BE2C (cell line): ENCODE results near the gene MRPL30.
"Not testable (repeated sequence)": the region's sequence is repeated elsewhere in the genome, so short reads cannot be mapped to it uniquely, and the experiment has no call there.

Experiments used
- DNase-seq: peaks from one replicate; pipeline ENCODE4 v3.0.0-alpha.2; 2020
- H3K27me3 ChIP-seq: fragments of 250-450 bp; sonication (Bioruptor Pico); 2 replicates; pipeline ENCODE4 v1.5.1; 2020; ENCODE audit warnings: mild to moderate bottlenecking
- H3K36me3 ChIP-seq: fragments of 250-450 bp; sonication (Bioruptor Pico); 2 replicates; pipeline ENCODE4 v1.5.1; 2020; ENCODE audit warnings: mild to moderate bottlenecking
- H3K4me1 ChIP-seq: fragments of 250-450 bp; sonication (Bioruptor Pico); 2 replicates; pipeline ENCODE4 v1.5.1; 2020
- H3K4me3 ChIP-seq: 2 replicates; pipeline ENCODE4 v1.5.1; 2011; ENCODE audit warnings: low read depth, low read length
- H3K9me3 ChIP-seq: fragments of 250-450 bp; sonication (Bioruptor Pico); 2 replicates; pipeline ENCODE4 v1.5.1; 2020
- TF ChIP-seq, protein P1 (sequence below): IDR thresholded peaks from 2 replicates; pipeline ENCODE4 v1.5.1; 2012; ENCODE audit warnings: mild to moderate bottlenecking, low read depth, low read length

Gene MRPL30

DNA sequence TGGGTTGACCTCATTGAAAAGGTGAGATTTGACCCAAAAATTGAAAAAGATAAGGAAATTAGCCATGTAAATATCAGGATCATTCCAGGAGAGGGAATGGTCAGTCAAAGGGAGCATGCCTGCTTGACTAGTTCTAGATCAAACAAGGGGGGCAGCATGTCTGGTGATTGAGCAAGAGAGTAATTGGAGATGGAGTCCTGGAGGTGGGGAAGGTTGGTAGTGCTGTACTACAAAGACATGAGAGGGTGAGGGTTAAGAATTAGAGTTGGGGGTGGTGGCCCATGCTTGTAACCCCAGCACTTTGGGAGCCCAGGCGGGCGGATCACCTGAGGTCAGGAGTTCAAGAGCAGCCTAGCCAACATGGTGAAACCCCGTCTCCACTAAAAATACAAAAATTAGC lies 2.0 kb downstream of the MRPL30 start:
- DNase-seq: no peak
- TF ChIP-seq, protein P1, sequence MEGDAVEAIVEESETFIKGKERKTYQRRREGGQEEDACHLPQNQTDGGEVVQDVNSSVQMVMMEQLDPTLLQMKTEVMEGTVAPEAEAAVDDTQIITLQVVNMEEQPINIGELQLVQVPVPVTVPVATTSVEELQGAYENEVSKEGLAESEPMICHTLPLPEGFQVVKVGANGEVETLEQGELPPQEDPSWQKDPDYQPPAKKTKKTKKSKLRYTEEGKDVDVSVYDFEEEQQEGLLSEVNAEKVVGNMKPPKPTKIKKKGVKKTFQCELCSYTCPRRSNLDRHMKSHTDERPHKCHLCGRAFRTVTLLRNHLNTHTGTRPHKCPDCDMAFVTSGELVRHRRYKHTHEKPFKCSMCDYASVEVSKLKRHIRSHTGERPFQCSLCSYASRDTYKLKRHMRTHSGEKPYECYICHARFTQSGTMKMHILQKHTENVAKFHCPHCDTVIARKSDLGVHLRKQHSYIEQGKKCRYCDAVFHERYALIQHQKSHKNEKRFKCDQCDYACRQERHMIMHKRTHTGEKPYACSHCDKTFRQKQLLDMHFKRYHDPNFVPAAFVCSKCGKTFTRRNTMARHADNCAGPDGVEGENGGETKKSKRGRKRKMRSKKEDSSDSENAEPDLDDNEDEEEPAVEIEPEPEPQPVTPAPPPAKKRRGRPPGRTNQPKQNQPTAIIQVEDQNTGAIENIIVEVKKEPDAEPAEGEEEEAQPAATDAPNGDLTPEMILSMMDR: no peak
- H3K4me1 ChIP-seq: no peaks in the 10 kb centered on the region
- no peaks in the 10 kb centered on the region for H3K36me3 ChIP-seq
- H3K9me3 ChIP-seq: no peaks in the 10 kb centered on the region
- H3K27me3 ChIP-seq: no peaks in the 10 kb centered on the region
- no peak overlapping the region for H3K4me3 ChIP-seq

DNA sequence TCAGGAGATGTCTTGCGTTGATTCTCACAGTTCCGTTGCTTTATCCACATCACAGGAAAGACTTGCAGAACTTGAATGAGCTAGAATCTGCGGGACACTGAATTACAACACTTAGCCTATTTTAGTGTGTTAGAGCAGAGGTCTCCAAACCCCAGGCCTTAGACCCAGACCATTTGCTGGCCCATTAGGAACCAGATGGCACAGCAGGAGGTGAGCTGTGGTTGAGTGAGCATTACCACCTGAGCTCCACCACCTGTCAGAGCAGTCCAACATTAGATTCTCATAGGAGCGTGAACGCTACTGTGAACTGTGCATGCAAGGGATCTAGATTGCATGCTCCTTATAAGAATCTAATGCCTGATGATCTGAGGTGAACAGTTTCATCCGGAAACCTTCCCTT lies 3.8 kb downstream of the MRPL30 start:
- Histone ChIP-seq H3K36me3 (no peaks in the 10 kb centered on the region), H3K4me3 (no peak overlapping the region)
- DNase-seq: no peak

DNA sequence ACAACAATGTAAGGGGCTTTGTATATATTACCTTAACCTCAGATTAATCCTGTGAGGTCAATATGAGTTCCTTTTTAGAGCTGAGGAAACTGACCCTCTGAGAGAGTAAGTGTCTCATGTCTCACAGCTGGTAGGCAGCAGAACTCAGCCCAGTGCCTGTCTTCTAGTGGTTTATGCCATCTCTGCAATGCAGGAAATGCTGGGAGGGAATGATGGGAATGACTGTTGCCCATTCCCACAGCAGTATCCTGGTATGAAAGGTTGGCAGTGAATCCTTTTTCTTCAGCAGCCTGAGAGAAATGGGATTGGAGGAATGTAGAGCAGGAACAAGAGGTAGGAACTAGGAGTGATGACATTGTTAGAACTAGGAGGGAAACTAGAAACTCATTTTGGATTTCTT lies 6.0 kb downstream of the MRPL30 start:
- DNase-seq: no peak
- TF ChIP-seq, protein P1: no peak
- H3K36me3 ChIP-seq: peaks cover 4% of the 10 kb centered on the region; the same call in 1 of the 2 replicates
- H3K4me3 ChIP-seq: no peak overlapping the region
- no peaks in the 10 kb centered on the region for H3K9me3 ChIP-seq
- H3K4me1 ChIP-seq: no peaks in the 10 kb centered on the region
- H3K27me3 ChIP-seq: no peaks in the 10 kb centered on the region

More for the DNA sequence above, 3.8 kb downstream of the MRPL30 start:
- Histone ChIP-seq H3K27me3 (no peaks in the 10 kb centered on the region), H3K4me1 (no peaks in the 10 kb centered on the region), H3K9me3 (no peaks in the 10 kb centered on the region)
- TF ChIP-seq, protein P1: no peak

DNA sequence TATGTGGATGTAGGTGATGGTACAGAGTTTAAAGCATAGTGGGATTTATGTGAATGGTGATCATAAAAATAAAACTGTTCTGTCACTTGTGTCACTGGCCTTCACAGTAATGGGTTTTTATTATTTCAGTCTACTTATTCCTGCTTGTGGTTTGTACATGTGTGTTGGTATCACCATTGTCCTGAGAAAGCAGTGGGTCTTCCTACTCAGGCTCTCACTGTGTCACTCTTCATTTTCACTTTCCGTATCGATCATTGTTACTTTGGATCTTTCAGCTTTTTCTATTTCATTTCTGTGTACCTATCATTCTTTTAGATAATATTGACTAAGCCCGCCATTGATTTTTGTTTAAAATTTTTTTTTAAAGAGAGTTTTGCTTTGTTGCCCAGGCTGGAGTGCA lies 7.4 kb downstream of the MRPL30 start:
- no peak for DNase-seq
- Histone ChIP-seq H3K4me3 (no peak overlapping the region), H3K9me3 (no peaks in the 10 kb centered on the region), H3K4me1 (no peaks in the 10 kb centered on the region), H3K27me3 (no peaks in the 10 kb centered on the region), H3K36me3 (peaks cover 12% of the 10 kb centered on the region; the same call in 1 of the 2 replicates)
- TF ChIP-seq, protein P1: no peak

DNA sequence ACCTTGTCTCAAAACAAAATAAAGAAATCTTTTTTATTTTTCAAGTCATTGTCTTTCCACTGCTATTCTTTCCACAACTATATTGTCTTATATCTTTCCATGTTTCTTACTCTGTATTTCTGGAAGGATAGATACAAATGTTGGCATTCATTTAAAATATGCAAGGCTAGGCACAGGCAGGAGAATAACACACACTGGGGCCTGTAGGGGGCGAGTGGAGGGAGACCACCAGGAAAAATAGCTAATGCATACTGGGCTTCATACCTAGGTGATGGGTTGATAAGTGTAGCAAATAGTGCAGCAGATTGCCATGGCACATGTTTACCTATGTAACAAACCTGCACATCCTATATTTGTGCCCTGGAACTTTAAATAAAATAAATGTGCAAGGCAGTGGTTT lies 9.6 kb downstream of the MRPL30 start:
- H3K4me1 ChIP-seq: no peaks in the 10 kb centered on the region
- H3K9me3 ChIP-seq: no peaks in the 10 kb centered on the region
- peaks cover 12% of the 10 kb centered on the region; the same call in 1 of the 2 replicates for H3K36me3 ChIP-seq
- TF ChIP-seq, protein P1: peak; percentile 10; the same call in 1 of the 2 replicates
- H3K27me3 ChIP-seq: no peaks in the 10 kb centered on the region
- no peak for DNase-seq
- H3K4me3 ChIP-seq: no peak overlapping the region

DNA sequence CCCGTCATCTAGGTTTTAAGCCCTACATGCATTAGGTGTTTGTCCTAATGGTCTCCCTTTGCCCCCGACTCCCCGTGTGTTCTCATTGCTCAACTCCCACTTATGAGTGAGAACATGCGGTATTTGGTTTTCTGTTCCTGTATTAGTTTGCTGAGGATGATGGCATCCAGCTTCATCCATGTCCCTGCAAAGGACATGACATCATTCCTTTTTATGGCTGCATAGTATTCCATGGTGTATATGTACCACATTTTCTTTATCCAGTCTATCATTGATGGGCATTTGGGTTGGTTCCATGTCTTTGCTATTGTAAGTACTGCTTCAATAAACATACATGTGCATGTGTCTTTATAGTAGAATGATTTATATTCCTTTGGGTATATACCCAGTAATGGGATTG lies 11.4 kb downstream of the MRPL30 start:
- H3K9me3 ChIP-seq, DNase-seq: not testable (repeated sequence)
- H3K36me3 ChIP-seq: peaks cover 12% of the 10 kb centered on the region; the same call in 1 of the 2 replicates

More for the DNA sequence above, 11.4 kb downstream of the MRPL30 start:
- H3K4me3 ChIP-seq, H3K27me3 ChIP-seq, H3K4me1 ChIP-seq: not testable (repeated sequence)
